ENCODE measurements around the gene NDRG3.
A peak's percentile ranks its signal among the peaks of the same experiment; 100 is the strongest.
"Not testable (repeated sequence)": the region's sequence is repeated elsewhere in the genome, so short reads cannot be mapped to it uniquely, and the experiment has no call there.

NDRG3 gene

GRCh38 chr20:36611625-36612024 is 134.3 kb downstream of the NDRG3 start:
- H2AFZ ChIP-seq (ENCODE audit: low read length, unreplicated experiment) = no peak overlapping the region
- H3K79me2 ChIP-seq (ENCODE audit: control insufficient read depth, insufficient read depth, low read length, unreplicated experiment) = peaks cover 23% of the 10 kb centered on the region
- peaks cover 11% of the 10 kb centered on the region for H3K4me1 ChIP-seq (ENCODE audit: control insufficient read depth, insufficient read depth, low read length, unreplicated experiment)
- no peak overlapping the region for H3K4me3 ChIP-seq (ENCODE audit: low read depth, low read length)
- H3K27me3 ChIP-seq (ENCODE audit: insufficient read depth, low read length) = no peaks in the 10 kb centered on the region
- H3K27ac ChIP-seq (ENCODE audit: low read depth, low read length) = no peak overlapping the region
- H3K36me3 ChIP-seq (ENCODE audit: insufficient read depth, low read length) = peaks cover 36% of the 10 kb centered on the region

GRCh38 chr20:36608388-36608728 is 137.5 kb downstream of the NDRG3 start:
- 0 out of 2 replicates have a peak overlapping the region, but pooled peaks have one; percentile 9 for H3K27ac ChIP-seq (ENCODE audit: low read depth, low read length)
- H2AFZ ChIP-seq (ENCODE audit: low read length, unreplicated experiment); H3K27me3 ChIP-seq (ENCODE audit: insufficient read depth, low read length): not testable (repeated sequence)
- peaks cover 35% of the 10 kb centered on the region for H3K36me3 ChIP-seq (ENCODE audit: insufficient read depth, low read length)
- H3K79me2 ChIP-seq (ENCODE audit: control insufficient read depth, insufficient read depth, low read length, unreplicated experiment) = peaks cover 33% of the 10 kb centered on the region
- peaks cover 15% of the 10 kb centered on the region for H3K4me1 ChIP-seq (ENCODE audit: control insufficient read depth, insufficient read depth, low read length, unreplicated experiment)
- H3K4me3 ChIP-seq (ENCODE audit: low read depth, low read length) = peak overlapping the region; percentile 98; the same call in 1 of the 2 replicates

- Histone ChIP-seq H3K4me3 (ENCODE audit: low read depth, low read length) (peak overlapping the region; percentile 98), H3K27ac (ENCODE audit: low read depth, low read length) (peak overlapping the region; percentile 68), H3K27me3 (ENCODE audit: insufficient read depth, low read length) (no peaks in the 10 kb centered on the region), H3K4me1 (ENCODE audit: control insufficient read depth, insufficient read depth, low read length, unreplicated experiment) (peaks cover 15% of the 10 kb centered on the region), H3K79me2 (ENCODE audit: control insufficient read depth, insufficient read depth, low read length, unreplicated experiment) (peaks cover 33% of the 10 kb centered on the region), H3K36me3 (ENCODE audit: insufficient read depth, low read length) (peaks cover 31% of the 10 kb centered on the region), H2AFZ (ENCODE audit: low read length, unreplicated experiment) (no peak overlapping the region)
Observed at GRCh38 chr20:36607586-36608387, 138.1 kb downstream of the NDRG3 start.

GRCh38 chr20:36606158-36607066 is 139.5 kb downstream of the NDRG3 start:
- Histone ChIP-seq H3K27ac (ENCODE audit: low read depth, low read length) (peak overlapping the region; percentile 68), H3K4me1 (ENCODE audit: control insufficient read depth, insufficient read depth, low read length, unreplicated experiment) (peaks cover 15% of the 10 kb centered on the region), H3K27me3 (ENCODE audit: insufficient read depth, low read length) (no peaks in the 10 kb centered on the region), H3K79me2 (ENCODE audit: control insufficient read depth, insufficient read depth, low read length, unreplicated experiment) (peaks cover 33% of the 10 kb centered on the region), H3K4me3 (ENCODE audit: low read depth, low read length) (peak overlapping the region; percentile 98), H3K36me3 (ENCODE audit: insufficient read depth, low read length) (peaks cover 19% of the 10 kb centered on the region), H2AFZ (ENCODE audit: low read length, unreplicated experiment) (peak overlapping the region; percentile 58)

- H3K79me2 ChIP-seq (ENCODE audit: control insufficient read depth, insufficient read depth, low read length, unreplicated experiment) = peaks cover 33% of the 10 kb centered on the region
- H3K27ac ChIP-seq (ENCODE audit: low read depth, low read length) = peak within 1 kb of the TSS; percentile 68
- H3K27me3 ChIP-seq (ENCODE audit: insufficient read depth, low read length) = no peaks in the 10 kb centered on the region
- H3K4me1 ChIP-seq (ENCODE audit: control insufficient read depth, insufficient read depth, low read length, unreplicated experiment) = peaks cover 15% of the 10 kb centered on the region
- peaks cover 15% of the 10 kb centered on the region for H3K36me3 ChIP-seq (ENCODE audit: insufficient read depth, low read length)
- peak within 1 kb of the TSS; percentile 89 for H2AFZ ChIP-seq (ENCODE audit: low read length, unreplicated experiment)
- H3K4me3 ChIP-seq (ENCODE audit: low read depth, low read length) = peak within 1 kb of the TSS; percentile 98
Observed at GRCh38 chr20:36605399-36606157, 140.3 kb downstream of the NDRG3 start, which contains the start of gene RAB5IF. Gene RAB5IF, plus strand, starts transcription at chr20:36605779. Its CDS starts 173 bp downstream, at chr20:36605952.

- H3K27ac ChIP-seq (ENCODE audit: low read depth, low read length) = no peak overlapping the region; the same call in 1 of the 2 replicates
- H3K4me3 ChIP-seq (ENCODE audit: low read depth, low read length) = peak overlapping the region; percentile 65
- H3K79me2 ChIP-seq (ENCODE audit: control insufficient read depth, insufficient read depth, low read length, unreplicated experiment) = peaks cover 33% of the 10 kb centered on the region
- H3K4me1 ChIP-seq (ENCODE audit: control insufficient read depth, insufficient read depth, low read length, unreplicated experiment) = peaks cover 15% of the 10 kb centered on the region
- H3K36me3 ChIP-seq (ENCODE audit: insufficient read depth, low read length) = peaks cover 15% of the 10 kb centered on the region
- H3K27me3 ChIP-seq (ENCODE audit: insufficient read depth, low read length) = no peaks in the 10 kb centered on the region
- H2AFZ ChIP-seq (ENCODE audit: low read length, unreplicated experiment) = peak overlapping the region; percentile 89
Observed at GRCh38 chr20:36604952-36605398, 140.9 kb downstream of the NDRG3 start.
